ENCODE measurements around the gene MRPL55. TPM values are rescaled to one million over a fixed set of nuclear protein-coding genes. Genes with fewer than 3 reads are reported as not detected.

MRPL55 gene
- total RNA-seq, 1 donor from 2014 or later: 73.5 TPM

DNA sequence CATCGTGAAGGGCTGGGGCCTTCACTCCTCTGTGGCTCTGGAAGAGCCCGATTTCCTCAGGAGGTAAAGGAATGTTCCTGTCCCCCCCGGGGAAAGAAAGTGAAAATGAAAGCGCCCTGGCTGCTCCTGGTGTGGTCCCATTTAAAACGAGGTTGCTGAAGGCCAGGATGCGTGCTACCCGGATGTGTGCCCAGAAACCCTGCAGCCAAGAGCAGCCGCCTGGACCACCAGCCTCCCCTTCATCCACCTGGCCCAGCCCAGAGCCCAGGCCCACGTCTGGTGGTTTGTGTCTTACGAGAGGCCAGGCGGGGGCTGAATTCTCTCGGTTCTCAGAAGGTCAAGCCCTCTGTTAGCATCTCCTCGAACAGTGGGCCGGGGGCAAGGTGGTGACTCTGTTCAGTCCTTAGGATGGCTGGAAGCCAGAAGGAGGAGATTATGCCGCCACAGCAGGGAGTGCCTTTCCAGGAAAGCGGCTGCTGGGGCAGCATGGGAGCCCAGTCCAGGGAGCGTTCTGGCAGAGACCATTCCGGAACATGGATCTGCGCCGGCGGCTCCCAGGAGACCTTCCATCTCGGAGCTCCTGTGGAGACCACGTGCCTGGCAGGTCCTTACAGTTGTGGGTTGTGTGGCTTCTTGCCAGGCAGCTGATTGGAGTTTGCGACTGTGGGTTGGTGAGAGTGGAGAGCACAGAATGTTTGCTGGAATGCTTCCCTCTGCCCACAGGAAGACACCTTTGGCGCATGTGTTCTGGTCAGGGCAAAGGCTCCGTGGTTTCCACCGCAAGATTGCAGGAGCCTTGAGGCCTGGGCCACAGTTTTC, 32.3 kb upstream of the MRPL55 start:
- H3K4me3 ChIP-seq (ENCODE audit: low read depth, low read length): peak overlapping the region; percentile 56
- no peak for DNase-seq (ENCODE audit: low read depth)
- no peaks in the 10 kb centered on the region for H3K27me3 ChIP-seq (ENCODE audit: control insufficient read depth, insufficient read depth, low read length)
- H3K36me3 ChIP-seq (ENCODE audit: control insufficient read depth, insufficient read depth, low read length): peaks cover 4% of the 10 kb centered on the region
- TF ChIP-seq, protein P1, sequence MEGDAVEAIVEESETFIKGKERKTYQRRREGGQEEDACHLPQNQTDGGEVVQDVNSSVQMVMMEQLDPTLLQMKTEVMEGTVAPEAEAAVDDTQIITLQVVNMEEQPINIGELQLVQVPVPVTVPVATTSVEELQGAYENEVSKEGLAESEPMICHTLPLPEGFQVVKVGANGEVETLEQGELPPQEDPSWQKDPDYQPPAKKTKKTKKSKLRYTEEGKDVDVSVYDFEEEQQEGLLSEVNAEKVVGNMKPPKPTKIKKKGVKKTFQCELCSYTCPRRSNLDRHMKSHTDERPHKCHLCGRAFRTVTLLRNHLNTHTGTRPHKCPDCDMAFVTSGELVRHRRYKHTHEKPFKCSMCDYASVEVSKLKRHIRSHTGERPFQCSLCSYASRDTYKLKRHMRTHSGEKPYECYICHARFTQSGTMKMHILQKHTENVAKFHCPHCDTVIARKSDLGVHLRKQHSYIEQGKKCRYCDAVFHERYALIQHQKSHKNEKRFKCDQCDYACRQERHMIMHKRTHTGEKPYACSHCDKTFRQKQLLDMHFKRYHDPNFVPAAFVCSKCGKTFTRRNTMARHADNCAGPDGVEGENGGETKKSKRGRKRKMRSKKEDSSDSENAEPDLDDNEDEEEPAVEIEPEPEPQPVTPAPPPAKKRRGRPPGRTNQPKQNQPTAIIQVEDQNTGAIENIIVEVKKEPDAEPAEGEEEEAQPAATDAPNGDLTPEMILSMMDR (IDR thresholded peaks at IDR 0.05; ENCODE audit: insufficient read depth, low read length, poor library complexity, severe bottlenecking): no peak

DNA sequence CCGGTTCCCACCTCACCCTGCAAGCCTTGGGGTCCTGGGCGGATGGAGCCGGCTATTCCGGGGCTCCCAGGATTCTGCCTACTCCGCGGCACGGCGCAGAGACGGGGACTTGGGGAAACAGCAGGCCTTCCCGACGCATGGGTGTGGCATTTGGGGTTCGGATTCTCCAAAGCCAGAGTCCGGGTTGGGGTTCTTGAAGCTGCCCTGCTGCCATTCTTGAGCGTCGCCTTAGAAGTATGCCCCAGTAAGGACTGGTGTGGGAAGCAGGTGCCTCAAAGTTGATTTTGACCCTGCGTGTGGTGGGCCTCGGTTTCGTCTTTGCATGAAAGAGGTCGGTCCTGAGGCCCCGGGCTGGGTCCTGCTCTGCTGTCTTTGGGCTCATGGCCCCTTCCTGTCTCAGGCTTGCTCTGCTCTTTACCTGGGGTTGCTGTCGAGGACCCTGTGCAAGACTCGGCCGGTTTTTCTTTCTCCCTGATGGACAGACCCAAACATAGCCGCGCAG, 31.7 kb upstream of the MRPL55 start:
- no peak for DNase-seq (ENCODE audit: low read depth)
- TF ChIP-seq, protein P1 (IDR thresholded peaks at IDR 0.05; ENCODE audit: insufficient read depth, low read length, poor library complexity, severe bottlenecking): no peak
- Histone ChIP-seq H3K36me3 (ENCODE audit: control insufficient read depth, insufficient read depth, low read length) (peaks cover 3% of the 10 kb centered on the region), H3K4me3 (ENCODE audit: low read depth, low read length) (peak overlapping the region; percentile 56), H3K27me3 (ENCODE audit: control insufficient read depth, insufficient read depth, low read length) (no peaks in the 10 kb centered on the region)

DNA sequence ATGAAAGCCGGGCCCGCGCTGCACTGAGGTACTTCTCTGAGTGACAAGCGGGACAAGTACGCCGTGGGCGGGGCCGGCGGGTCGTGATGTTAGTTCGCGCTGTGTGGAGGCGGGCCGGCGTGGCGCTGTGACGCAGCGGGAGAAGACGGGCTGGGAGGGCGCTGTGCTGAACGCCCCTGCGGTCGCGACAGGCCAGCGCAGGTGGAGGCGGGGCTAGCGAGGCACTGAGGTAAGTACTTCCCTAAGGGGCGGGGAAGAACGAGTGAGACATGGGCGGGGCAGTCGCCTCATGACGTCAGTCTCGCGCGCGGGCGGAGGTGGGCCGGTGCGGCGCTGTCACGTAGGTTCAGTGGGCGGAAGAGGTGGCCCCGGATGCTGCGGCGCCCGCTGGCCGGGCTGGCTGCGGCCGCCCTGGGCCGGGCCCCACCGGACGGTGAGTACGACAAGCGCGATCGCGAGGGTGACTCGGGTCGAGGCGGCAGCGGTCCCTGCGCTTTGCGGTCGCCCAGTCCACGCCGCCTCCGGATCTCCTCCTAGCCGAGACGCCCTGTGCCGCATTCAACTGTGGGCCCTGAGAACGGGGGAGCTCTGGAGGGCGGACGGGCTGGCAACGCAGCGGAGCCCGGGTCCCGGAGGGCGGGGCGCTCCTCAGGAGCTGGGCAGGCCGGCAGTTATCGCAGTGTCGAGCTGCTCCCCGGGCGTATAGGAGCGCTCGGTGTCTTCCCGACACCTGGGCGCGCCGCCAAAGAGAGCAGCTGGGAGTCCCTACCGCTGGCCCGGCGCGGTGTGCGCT, 31.0 kb upstream of the MRPL55 start, which contains the start of gene GUK1:
GUK1 (plus strand) TSS at position 349 of the 793 bp plus-strand sequence; CDS start at position 373, 24 bp downstream.
- Histone ChIP-seq H3K4me3 (ENCODE audit: low read depth, low read length) (peak within 1 kb of the TSS; percentile 56), H3K27me3 (ENCODE audit: control insufficient read depth, insufficient read depth, low read length) (no peaks in the 10 kb centered on the region), H3K36me3 (ENCODE audit: control insufficient read depth, insufficient read depth, low read length) (peaks cover 2% of the 10 kb centered on the region)
- TF ChIP-seq, protein P1 (IDR thresholded peaks at IDR 0.05; ENCODE audit: insufficient read depth, low read length, poor library complexity, severe bottlenecking): peak; percentile 18
- peak; percentile 98 for DNase-seq (ENCODE audit: low read depth)

DNA sequence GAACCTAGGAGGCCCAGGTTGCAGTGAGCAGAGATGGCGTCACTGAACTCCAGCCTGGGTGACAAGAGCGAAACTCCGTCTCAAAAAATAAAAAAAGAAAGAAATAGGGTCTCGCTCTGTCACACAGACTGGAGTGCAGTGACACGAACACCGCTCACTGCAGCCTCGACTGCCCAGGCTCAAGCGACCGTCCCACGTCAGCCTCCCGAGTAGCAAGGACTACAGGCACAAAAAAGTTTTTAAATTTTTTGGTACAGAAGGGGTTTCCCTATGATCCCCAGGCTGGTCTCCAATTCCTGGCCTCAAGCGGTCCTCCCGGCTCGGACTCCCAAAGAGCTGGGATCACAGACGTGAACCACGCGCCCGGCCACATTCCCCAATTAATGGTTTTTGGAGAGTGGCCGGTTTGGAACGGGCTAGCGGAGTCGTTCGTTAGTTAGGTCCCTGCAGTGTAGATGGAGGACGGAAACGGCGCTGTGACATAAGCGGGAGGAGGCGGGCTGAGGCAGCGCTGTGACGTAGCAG, 30.4 kb upstream of the MRPL55 start:
- TF ChIP-seq, protein P1 (IDR thresholded peaks at IDR 0.05; ENCODE audit: insufficient read depth, low read length, poor library complexity, severe bottlenecking): no peak
- H3K27me3 ChIP-seq (ENCODE audit: control insufficient read depth, insufficient read depth, low read length): peaks cover 3% of the 10 kb centered on the region
- H3K36me3 ChIP-seq (ENCODE audit: control insufficient read depth, insufficient read depth, low read length): peaks cover 2% of the 10 kb centered on the region
- no peak for DNase-seq (ENCODE audit: low read depth)
- peak overlapping the region; percentile 56 for H3K4me3 ChIP-seq (ENCODE audit: low read depth, low read length)

DNA sequence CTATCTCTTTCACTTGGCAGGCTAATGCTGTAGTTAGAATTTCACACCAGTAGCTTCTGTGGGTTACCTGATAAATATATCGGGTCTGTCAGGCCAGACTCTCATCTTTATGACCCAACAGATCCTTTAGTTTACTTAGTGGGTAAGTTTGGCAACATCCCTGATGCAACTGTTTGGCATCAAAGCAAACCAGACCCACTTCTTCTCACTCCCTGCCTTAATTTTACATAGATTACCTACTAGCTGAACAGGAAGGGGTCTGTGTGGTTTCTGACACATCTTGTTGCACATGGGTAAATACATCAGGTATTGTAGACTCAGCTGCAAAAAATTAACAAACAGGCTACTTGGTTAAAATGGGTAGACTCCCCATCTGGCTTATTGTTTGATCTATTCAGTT, 27.8 kb upstream of the MRPL55 start:
- Histone ChIP-seq H3K27me3 (ENCODE audit: control insufficient read depth, insufficient read depth, low read length) (peaks cover 3% of the 10 kb centered on the region), H3K36me3 (ENCODE audit: control insufficient read depth, insufficient read depth, low read length) (no peaks in the 10 kb centered on the region), H3K4me3 (ENCODE audit: low read depth, low read length) (no peak overlapping the region)
- no peak for DNase-seq (ENCODE audit: low read depth)
- TF ChIP-seq, protein P1 (IDR thresholded peaks at IDR 0.05; ENCODE audit: insufficient read depth, low read length, poor library complexity, severe bottlenecking): no peak
